ENCODE measurements around the gene JRKL. TPM values are rescaled to one million over a fixed set of nuclear protein-coding genes. Genes with fewer than 3 reads are reported as not detected.

Gene JRKL
- total and polyA plus RNA-seq, 2 donors from 2014 or later: 4.6 to 12.5 TPM

Small RNA genes lying within 50 kb of the gene (microRNA-seq; reads per million reads assigned to microRNA genes)
- not detected for gene MIR1260B

Other genes with a start within 250 kb of the JRKL start
- 32.3 TPM for gene MAML2, start 46.8 kb upstream of the JRKL start, total RNA-seq
- 4.9 TPM for gene MAML2, start 46.8 kb upstream of the JRKL start, polyA plus RNA-seq (ENCODE audit: insufficient read depth, low read depth, low replicate concordance)
- gene CCDC82, start 101 bp upstream of the JRKL start, total RNA-seq: 25.8 TPM
- 13.0 TPM for gene CCDC82, start 101 bp upstream of the JRKL start, polyA plus RNA-seq (ENCODE audit: insufficient read depth, low read depth, low replicate concordance)